Stimulated activated CD8-positive, alpha-beta memory T cell treated with anti-CD3 and anti-CD28 coated beads, Interleukin-4, amount 100 ng/mL, for 48 hours (primary cell): ENCODE data around the gene SIGLEC11.
"Not testable (repeated sequence)": the region's sequence is repeated elsewhere in the genome, so short reads cannot be mapped to it uniquely, and the experiment has no call there.

Experiments
- DNase-seq: peaks from one replicate; pipeline ENCODE4 v3.0.0-alpha.2; 2020

Gene SIGLEC11

DNA sequence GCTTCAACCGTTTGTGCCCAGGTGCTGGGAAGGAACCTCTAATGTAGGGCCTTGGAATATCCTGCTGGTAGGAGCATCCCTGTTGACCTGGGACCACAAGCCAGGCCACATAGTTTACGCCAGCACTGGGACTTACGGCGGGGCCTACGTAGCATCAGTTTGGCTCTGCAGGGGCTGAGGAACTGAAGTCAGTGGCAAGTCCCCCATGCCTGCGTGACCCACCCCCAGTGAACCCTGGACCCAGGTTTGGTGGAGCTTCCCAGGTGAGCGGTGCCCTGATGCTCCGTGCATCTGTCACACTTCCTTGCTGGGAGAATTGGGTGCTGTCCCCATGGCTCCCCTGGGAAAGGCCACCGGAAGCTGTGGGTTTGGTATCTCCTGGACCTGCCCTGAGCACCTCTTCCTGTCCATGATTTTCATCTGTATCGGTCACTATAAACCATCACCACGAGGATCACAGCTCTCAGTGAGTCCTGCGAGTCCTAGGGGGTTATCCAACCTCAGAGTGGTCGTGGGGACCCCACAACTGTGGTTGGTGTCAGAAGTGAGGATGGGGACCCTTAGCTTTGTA, 9.9 kb downstream of the SIGLEC11 start:
- DNase-seq, result no peak

DNA sequence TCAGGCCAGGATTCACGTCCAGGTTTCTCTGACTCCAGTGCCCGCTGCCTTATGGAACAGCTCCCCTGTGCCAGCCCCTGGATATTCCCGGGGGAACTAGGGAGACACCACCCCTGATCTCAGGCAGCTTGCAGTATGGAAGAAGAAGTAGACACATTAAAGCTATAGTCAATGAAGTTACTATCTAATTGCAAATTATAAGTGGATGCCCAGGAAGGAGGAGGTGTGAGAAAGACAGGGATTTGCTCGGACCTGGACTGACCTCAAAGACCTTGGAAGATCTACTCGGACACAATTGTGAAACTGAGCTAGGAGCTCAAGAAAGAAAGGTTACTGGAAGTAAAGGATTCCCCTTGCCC, 10.4 kb downstream of the SIGLEC11 start:
- DNase-seq, result no peak

DNA sequence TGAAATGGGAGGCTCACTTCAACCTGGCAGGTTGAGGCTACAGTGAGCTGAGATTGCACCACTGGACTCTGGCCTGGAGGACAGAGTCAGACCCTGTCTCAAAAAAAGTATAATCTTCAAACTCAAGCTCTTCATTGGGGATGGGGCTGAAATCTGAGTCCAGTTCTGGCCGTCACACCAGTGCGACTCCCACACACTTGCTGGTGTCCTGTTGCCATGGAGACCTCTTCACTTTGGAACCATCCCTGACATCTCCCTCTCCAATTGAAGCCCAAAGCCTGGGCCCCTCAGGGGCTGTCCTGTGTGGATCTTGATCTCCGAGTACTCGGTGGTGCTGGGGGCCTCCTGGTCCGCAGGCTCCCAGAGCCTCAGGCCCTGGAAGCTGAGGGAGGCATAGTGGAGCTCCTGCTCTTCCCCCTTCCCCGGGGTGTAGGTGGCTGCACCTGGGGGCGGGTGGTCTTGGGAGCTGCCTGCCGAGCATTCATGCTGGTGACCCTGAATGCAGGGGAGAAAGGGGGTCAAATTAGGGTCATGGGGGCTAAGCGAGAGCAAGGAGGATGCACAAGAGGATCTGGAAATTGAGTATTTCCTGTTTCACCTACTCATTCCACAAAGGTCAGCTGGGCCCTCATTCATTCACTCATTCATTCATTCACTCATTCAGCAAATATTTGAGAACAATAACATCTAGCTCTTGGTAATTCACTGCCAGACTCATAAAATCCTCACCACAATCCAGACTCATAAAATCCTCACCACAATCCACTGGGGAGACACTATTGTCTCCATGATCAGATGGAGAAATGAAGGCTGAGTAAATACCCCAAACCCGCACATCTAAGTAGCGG, 11.0 kb downstream of the SIGLEC11 start:
- DNase-seq, result no peak

GRCh38 chr19:49946415-49946814, 14.6 kb downstream of the SIGLEC11 start:
- DNase-seq, result no peak

DNA sequence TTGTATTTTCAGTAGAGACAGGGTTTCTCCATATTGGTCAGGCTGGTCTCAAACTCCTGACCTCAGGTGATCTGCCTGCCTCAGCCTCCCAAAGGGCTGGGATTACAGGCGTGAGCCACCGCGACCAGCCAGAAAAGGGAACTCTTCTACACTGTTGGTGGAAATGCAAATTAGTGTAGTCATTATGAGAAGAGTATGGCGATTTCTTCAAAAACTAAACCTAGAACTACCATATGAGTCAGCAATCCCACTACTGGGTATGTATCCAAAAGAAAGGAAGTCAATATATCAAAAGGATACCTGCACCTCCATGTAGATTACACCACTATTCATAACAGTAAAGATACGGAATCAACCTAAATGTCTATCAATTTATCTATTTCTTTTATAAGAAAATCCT, 16.4 kb downstream of the SIGLEC11 start:
- DNase-seq, result not testable (repeated sequence)

DNA sequence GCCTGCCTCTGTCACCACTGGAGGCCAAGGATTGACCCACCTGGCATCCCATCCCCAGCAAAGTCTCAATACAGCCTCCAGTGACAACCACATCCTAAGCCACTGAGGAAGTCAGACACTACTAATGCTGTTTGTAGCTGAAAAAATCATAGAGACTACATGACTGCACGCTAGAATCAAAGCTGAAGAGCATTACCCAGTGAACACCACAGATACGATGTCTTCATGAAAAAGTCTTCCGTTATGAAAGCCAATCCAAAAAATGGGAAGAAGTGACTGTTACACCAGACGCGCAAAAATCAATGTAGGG, 20.5 kb downstream of the SIGLEC11 start:
- no peak for DNase-seq

DNA sequence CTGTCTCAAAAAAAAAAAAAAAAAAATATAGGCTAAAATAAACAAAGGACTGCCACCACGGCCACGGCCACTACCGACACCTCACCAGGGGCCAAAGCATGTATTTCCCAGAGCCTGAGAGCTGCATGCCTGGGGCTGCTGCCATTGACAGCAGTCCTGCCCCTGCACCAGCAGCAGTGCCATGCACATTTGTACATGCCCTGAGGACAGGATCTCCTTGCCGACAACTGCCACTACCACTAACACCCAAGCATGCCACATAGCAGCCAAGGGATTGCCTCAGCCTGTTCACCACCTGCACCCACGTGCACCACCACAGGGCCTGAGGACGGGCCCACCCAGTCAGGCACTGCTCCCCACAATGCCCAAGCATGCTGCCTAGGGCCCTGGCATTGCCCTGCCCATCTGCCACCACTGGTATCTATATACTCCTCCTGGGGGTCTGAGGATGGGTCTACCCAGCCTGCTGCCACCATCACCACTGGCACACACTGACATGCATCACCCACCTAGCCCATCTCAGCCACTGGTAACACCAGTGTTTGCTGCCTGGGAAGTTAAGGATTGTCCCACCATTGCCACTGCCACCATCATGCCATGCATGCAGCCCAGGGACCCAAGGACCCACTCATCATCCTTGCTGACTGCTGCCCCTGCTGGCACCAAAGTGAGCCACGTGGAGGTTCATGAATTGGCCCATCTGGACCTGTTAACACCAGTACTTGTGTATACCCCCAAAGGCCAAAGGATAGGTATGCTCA, 21.1 kb downstream of the SIGLEC11 start:
- no peak for DNase-seq

DNA sequence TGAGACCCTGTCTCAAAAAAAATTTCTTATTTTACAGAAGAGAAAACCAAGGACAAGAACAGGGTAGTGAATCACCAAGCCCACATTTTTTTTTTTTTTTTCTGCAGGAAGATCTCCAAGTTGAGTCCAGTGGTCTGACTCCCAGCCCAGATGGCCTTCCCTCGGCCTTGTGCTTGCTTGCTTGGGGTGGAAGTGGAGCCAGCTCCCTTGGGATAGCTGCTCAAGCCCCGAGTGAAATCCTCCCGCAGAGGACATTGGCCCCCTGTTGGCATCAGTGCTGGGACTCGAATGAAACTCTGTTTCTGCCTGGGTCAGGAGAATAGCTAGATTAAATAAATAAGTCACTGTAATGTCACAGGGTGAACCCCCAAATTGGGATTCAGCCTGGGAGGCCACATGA, 22.3 kb downstream of the SIGLEC11 start:
- DNase-seq, result no peak

DNA sequence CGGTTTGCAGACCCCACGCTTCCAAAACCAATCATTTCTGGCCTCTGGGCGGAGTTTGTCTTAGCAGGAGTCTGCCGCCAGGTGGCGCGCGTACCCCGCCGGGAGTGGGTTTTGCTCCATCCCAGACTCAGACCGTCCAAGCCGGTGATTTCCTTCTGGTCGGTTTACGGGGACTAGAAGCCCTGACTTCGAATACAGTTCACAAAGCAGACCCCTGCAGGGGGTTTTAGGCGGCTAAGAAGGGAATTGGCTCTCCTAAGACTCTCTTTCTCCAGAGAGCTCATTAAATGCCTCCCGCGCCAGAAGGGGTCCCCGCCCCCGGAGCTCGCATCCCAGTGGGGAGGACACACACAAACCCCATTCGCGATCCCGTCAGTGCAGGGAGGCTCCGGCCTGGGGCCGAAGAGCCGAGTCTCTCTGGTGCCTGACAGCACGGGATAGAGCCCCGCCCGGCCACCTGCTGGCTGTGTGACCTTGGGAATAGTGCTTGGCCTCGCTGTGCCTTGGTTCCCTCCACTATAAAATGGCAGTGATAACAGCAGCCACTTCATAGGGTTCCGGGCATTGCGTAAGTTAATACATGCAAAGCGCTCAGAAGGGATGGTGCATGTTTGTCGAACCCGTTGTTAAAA, 23.1 kb downstream of the SIGLEC11 start:
- DNase-seq, result peak; percentile 93

GRCh38 chr19:49936549-49936948, 24.4 kb downstream of the SIGLEC11 start:
- DNase-seq, result no peak

- DNase-seq, result no peak
These were observed 27.3 kb downstream of the SIGLEC11 start for GRCh38 chr19:49933643-49934042.

DNA sequence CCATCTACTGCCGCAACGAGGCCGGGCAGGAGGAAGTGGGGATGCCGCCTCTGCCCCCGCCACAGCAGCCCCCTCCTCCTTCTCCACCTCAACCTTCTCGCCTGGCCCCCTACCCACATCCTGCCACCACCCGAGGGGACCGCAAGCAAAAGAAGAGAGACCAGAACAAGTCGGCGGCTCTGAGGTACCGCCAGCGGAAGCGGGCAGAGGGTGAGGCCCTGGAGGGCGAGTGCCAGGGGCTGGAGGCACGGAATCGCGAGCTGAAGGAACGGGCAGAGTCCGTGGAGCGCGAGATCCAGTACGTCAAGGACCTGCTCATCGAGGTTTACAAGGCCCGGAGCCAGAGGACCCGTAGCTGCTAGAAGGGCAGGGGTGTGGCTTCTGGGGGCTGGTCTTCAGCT, 28.2 kb downstream of the SIGLEC11 start:
- no peak for DNase-seq

DNA sequence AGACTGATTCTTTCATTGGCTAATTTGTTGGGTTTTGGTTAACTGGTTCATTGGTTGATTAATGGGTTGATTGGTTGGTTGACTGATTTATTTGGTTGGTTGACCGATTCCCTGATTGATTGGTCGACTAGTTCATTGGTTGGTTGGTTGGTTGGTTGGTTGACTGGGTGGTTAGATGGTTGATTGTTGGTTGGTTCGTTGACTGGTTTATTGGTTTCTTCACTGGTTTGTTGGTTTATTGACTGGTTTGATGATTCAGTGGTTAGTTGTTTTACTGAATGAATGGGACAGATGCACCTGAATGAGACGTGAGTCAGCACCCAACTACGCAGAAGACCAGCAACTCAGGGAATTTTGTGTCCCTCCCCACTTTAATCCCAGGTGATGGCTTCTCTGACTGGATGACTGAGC, 28.9 kb downstream of the SIGLEC11 start:
- no peak for DNase-seq

- DNase-seq, result no peak
These were observed 29.5 kb downstream of the SIGLEC11 start for GRCh38 chr19:49931293-49932040.

DNA sequence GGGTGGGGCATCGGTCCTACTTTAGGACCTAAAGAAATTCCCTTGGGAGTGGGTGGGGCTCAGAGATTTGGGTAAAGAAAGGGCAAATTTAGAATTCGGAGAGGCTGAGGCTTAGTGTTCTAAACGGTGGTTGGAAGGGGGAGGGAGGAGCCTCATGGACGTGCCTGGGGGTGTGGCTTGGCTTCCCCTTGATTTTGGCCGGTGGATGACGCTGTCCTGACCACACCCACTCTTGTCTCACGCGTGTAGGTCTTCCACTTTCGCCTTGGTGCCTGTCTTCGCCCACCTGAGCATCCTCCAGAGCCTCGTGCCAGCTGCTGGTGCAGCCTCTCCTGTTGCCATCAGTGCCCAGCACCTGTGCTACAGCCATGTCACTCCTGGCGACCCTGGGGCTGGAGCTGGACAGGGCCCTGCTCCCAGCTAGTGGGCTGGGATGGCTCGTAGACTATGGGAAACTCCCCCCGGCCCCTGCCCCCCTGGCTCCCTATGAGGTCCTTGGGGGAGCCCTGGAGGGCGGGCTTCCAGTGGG, 30.4 kb downstream of the SIGLEC11 start:
- DNase-seq, result no peak

GRCh38 chr19:49929611-49930482, 31.1 kb downstream of the SIGLEC11 start:
- peak; percentile 96 for DNase-seq

GRCh38 chr19:49929121-49929610, 31.8 kb downstream of the SIGLEC11 start, which contains the start of the genes ATF5 and NUP62:
Gene ATF5, plus strand, starts transcription at chr19:49929205. Its CDS starts 1,646 bp downstream, at chr19:49930851.
Gene NUP62, minus strand, starts transcription at chr19:49929504. Its CDS starts 19,697 bp downstream, at chr19:49909807.
- DNase-seq, result peak; percentile 97

- DNase-seq, result no peak
These were observed 33.3 kb downstream of the SIGLEC11 start for GRCh38 chr19:49927526-49928264.

- DNase-seq, result no peak
These were observed 34.5 kb downstream of the SIGLEC11 start for GRCh38 chr19:49926515-49926914.

DNA sequence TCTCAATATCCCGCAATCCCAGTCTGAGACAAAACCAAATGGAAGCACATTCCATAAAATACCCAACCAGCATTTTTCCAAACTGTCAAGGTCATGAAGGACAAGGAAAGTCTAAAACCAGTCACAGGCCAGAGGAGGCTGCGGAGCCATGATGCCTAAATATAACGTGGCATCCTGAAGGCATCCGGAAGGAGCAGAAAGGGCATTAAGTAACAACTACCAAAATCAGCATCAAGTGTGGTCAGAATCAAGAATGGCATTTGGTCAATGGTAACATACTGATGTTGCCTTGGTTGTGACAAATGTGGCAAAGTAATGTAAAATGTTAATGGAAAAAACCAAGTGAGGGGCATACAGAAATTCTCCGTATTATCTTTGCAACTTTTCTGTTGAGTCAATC, 35.5 kb downstream of the SIGLEC11 start:
- DNase-seq, result no peak

DNA sequence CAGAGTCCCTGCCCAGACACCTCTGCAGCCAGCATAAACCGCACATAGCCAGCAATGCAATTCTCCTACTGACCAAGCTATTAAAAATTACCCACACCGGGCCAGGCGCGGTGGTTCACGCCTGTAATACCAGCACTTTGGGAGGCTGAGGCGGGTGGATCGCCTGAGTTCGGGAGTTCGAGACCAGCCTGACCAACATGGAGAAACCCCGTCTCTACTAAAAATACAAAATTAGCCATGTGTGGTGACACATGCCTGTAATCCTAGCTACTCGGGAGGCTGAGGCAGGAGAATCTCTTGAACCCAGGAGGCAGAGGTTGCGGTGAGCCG, 36.1 kb downstream of the SIGLEC11 start:
- DNase-seq, result not testable (repeated sequence)
